ENCODE data around the gene SUSD6.

GRCh38 chr14:69664865-69665526, 53.6 kb downstream of the SUSD6 start:
- TF ChIP-seq, protein P1, sequence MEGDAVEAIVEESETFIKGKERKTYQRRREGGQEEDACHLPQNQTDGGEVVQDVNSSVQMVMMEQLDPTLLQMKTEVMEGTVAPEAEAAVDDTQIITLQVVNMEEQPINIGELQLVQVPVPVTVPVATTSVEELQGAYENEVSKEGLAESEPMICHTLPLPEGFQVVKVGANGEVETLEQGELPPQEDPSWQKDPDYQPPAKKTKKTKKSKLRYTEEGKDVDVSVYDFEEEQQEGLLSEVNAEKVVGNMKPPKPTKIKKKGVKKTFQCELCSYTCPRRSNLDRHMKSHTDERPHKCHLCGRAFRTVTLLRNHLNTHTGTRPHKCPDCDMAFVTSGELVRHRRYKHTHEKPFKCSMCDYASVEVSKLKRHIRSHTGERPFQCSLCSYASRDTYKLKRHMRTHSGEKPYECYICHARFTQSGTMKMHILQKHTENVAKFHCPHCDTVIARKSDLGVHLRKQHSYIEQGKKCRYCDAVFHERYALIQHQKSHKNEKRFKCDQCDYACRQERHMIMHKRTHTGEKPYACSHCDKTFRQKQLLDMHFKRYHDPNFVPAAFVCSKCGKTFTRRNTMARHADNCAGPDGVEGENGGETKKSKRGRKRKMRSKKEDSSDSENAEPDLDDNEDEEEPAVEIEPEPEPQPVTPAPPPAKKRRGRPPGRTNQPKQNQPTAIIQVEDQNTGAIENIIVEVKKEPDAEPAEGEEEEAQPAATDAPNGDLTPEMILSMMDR (IDR thresholded peaks at IDR 0.05): no peak
- TF ChIP-seq POLR2A (IDR thresholded peaks at IDR 0.05): no peak
